ENCODE measurements around the gene LHX3.

The LHX3 gene

DNA sequence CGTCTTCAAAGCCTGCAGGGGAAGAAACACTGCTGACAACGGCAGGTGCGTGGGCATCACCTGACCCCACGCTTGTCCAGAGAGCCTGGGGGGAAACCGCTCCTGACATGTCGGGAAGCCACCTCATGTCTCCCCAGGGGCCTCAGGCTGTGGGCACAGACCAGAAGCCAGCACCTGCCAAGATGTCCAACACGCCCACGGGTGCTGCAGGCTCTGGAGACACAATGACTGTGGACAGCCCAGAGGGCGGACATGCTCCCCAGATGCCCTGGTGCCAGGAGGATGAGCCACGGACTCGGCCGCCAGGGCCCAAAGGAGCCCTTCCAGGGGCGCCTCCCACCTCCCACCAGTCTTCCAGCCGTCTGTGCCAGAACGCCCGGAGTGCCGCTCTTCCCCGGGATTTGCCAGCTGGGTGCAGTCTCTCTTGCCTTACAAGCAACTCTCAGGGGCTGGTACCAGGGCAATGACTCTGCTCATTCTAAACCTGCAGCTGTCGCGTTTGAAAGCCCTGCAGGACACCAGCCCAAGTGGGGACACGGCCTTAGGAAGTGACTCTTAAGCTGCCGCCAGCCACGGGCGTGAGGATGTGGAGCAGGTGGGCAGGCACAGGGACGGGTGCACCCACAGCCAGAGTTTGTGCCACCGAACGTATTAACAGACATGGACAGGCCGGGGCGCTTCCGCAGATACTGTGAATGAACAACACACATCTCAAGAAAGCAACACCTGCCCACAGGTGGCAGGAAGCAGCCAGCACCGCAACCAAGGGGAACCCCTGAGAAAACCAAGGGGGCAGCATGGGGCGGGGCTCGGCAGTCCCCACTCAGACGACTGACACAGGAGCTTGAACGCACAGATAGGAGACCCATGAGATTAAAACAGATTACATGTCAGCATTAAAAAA, 6.8 kb upstream of the LHX3 start:
- Histone ChIP-seq H3K9me2 (replicated peaks; ENCODE audit: low read depth, low read length) (no peaks in the 10 kb centered on the region), H2AFZ (ENCODE audit: low read length) (no peak overlapping the region), H3K4me3 (ENCODE audit: low read length, poor library complexity, severe bottlenecking) (no peak overlapping the region), H3K79me2 (ENCODE audit: insufficient read depth, low read length) (no peaks in the 10 kb centered on the region), H3K4me2 (ENCODE audit: low read depth, low read length, poor library complexity, severe bottlenecking) (no peak overlapping the region), H3F3A (ENCODE audit: low read depth) (no peaks in the 10 kb centered on the region), H3K4me1 (ENCODE audit: insufficient read depth, low read length, poor library complexity, severe bottlenecking) (no peaks in the 10 kb centered on the region), H3K27me3 (ENCODE audit: insufficient read depth, low read length, poor library complexity, severe bottlenecking) (no peaks in the 10 kb centered on the region), H4K20me1 (ENCODE audit: insufficient read depth, low read length, poor library complexity, severe bottlenecking) (no peaks in the 10 kb centered on the region), H3K9ac (ENCODE audit: low read depth, low read length, poor library complexity, severe bottlenecking) (no peak overlapping the region), H3K36me3 (ENCODE audit: insufficient read depth, low read length) (peaks cover 83% of the 10 kb centered on the region; the same call in 1 of the 2 replicates), H3K9me3 (ENCODE audit: insufficient read depth, low read depth, low read length) (no peaks in the 10 kb centered on the region)
- no peak for TF ChIP-seq EZH2phosphoT487 (IDR thresholded peaks at IDR 0.05; ENCODE audit: borderline replicate concordance)
- TF ChIP-seq, protein P1, sequence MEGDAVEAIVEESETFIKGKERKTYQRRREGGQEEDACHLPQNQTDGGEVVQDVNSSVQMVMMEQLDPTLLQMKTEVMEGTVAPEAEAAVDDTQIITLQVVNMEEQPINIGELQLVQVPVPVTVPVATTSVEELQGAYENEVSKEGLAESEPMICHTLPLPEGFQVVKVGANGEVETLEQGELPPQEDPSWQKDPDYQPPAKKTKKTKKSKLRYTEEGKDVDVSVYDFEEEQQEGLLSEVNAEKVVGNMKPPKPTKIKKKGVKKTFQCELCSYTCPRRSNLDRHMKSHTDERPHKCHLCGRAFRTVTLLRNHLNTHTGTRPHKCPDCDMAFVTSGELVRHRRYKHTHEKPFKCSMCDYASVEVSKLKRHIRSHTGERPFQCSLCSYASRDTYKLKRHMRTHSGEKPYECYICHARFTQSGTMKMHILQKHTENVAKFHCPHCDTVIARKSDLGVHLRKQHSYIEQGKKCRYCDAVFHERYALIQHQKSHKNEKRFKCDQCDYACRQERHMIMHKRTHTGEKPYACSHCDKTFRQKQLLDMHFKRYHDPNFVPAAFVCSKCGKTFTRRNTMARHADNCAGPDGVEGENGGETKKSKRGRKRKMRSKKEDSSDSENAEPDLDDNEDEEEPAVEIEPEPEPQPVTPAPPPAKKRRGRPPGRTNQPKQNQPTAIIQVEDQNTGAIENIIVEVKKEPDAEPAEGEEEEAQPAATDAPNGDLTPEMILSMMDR (conservative IDR thresholded peaks at IDR 0.05; ENCODE audit: low read length): no peak

DNA sequence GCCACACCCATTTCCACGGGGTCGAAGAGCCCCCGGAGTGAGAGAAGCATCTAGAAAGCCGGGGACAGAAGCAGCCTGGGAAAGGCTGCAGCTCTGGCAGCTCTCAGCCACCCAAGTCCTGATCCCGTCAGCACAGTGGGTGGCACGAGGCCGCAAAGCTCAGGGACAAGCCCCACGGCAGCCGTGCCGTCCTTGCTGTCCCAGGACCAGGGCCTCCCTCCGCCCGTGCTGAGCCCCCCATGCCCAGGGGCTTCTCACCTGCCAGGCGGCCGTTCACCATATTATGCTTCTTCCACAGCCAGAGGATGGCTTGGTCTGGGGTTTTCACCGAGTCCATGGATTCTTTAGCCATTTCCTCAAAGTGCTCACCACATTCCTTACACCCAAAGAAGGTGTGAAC, 6.1 kb upstream of the LHX3 start:
- H3K79me2 ChIP-seq (ENCODE audit: insufficient read depth, low read length): no peaks in the 10 kb centered on the region
- H3F3A ChIP-seq (ENCODE audit: low read depth): no peaks in the 10 kb centered on the region
- TF ChIP-seq, protein P1 (conservative IDR thresholded peaks at IDR 0.05; ENCODE audit: low read length): no peak
- no peak for TF ChIP-seq EZH2phosphoT487 (IDR thresholded peaks at IDR 0.05; ENCODE audit: borderline replicate concordance)
- H3K9me2 ChIP-seq (replicated peaks; ENCODE audit: low read depth, low read length): no peaks in the 10 kb centered on the region
- no peaks in the 10 kb centered on the region for H3K4me1 ChIP-seq (ENCODE audit: insufficient read depth, low read length, poor library complexity, severe bottlenecking)
- no peaks in the 10 kb centered on the region for H3K27me3 ChIP-seq (ENCODE audit: insufficient read depth, low read length, poor library complexity, severe bottlenecking)
- H3K36me3 ChIP-seq (ENCODE audit: insufficient read depth, low read length): peaks cover 76% of the 10 kb centered on the region; the same call in 1 of the 2 replicates
- H3K9ac ChIP-seq (ENCODE audit: low read depth, low read length, poor library complexity, severe bottlenecking): no peak overlapping the region
- H3K4me2 ChIP-seq (ENCODE audit: low read depth, low read length, poor library complexity, severe bottlenecking): no peak overlapping the region
- no peak overlapping the region for H2AFZ ChIP-seq (ENCODE audit: low read length)
- no peak overlapping the region for H3K4me3 ChIP-seq (ENCODE audit: low read length, poor library complexity, severe bottlenecking)
- no peaks in the 10 kb centered on the region for H4K20me1 ChIP-seq (ENCODE audit: insufficient read depth, low read length, poor library complexity, severe bottlenecking)
- no peaks in the 10 kb centered on the region for H3K9me3 ChIP-seq (ENCODE audit: insufficient read depth, low read depth, low read length)

DNA sequence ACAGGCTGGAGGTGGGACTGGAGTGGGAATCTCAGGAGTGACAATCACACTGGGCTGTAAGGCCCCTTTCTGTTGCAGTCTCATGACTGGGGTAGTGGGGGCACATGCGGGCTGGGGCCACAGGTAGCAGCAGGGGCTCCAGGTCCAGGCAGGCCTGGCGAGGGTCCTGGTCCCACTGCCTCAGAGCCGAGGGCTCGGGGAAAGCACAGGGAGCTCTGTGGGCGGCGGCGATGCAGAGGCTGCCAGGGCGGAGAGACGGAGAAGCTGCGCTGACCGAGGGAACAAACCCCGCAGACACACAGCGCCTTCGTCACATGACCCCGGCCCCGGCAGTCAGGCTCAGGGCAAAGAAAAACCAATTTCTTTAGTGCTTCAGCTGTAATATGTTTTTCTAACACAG, 5.3 kb upstream of the LHX3 start:
- TF ChIP-seq EZH2phosphoT487 (IDR thresholded peaks at IDR 0.05; ENCODE audit: borderline replicate concordance): no peak
- TF ChIP-seq, protein P1 (conservative IDR thresholded peaks at IDR 0.05; ENCODE audit: low read length): no peak

More for the DNA sequence above, 5.3 kb upstream of the LHX3 start:
- no peaks in the 10 kb centered on the region for H3K9me2 ChIP-seq (replicated peaks; ENCODE audit: low read depth, low read length)
- no peaks in the 10 kb centered on the region for H3K9me3 ChIP-seq (ENCODE audit: insufficient read depth, low read depth, low read length)
- no peak overlapping the region for H2AFZ ChIP-seq (ENCODE audit: low read length)
- no peaks in the 10 kb centered on the region for H4K20me1 ChIP-seq (ENCODE audit: insufficient read depth, low read length, poor library complexity, severe bottlenecking)
- no peaks in the 10 kb centered on the region for H3F3A ChIP-seq (ENCODE audit: low read depth)
- no peak overlapping the region for H3K9ac ChIP-seq (ENCODE audit: low read depth, low read length, poor library complexity, severe bottlenecking)
- H3K4me2 ChIP-seq (ENCODE audit: low read depth, low read length, poor library complexity, severe bottlenecking): no peak overlapping the region
- no peak overlapping the region for H3K4me3 ChIP-seq (ENCODE audit: low read length, poor library complexity, severe bottlenecking)
- H3K27me3 ChIP-seq (ENCODE audit: insufficient read depth, low read length, poor library complexity, severe bottlenecking): no peaks in the 10 kb centered on the region
- no peaks in the 10 kb centered on the region for H3K4me1 ChIP-seq (ENCODE audit: insufficient read depth, low read length, poor library complexity, severe bottlenecking)
- peaks cover 74% of the 10 kb centered on the region; the same call in 1 of the 2 replicates for H3K36me3 ChIP-seq (ENCODE audit: insufficient read depth, low read length)
- no peaks in the 10 kb centered on the region for H3K79me2 ChIP-seq (ENCODE audit: insufficient read depth, low read length)
